ENCODE data around the gene RAN. TPM values are rescaled to one million over a fixed set of nuclear protein-coding genes. Genes with fewer than 3 reads are reported as not detected.

The RAN gene
- total and polyA plus RNA-seq, 9 of the 15 experiments (the other 6 are each of a cell fraction or from before 2014, with no cell fraction given) = 1,687 to 3,820 (median 2,300) TPM

GRCh38 chr12:130916241-130916911 is 44.5 kb downstream of the RAN start:
- Histone ChIP-seq H3K9me3 (replicated peaks; ENCODE audit: control insufficient read depth, insufficient read depth, low read depth, low read length) (no peaks in the 10 kb centered on the region; the same call in 1 of the 2 replicates), H4K20me1 (replicated peaks; ENCODE audit: control insufficient read depth, insufficient read depth, low read length) (no peaks in the 10 kb centered on the region), H3K36me3 (ENCODE audit: control insufficient read depth, insufficient read depth, low read length) (no peaks in the 10 kb centered on the region), H3K9ac (ENCODE audit: insufficient read depth in 1 of 2, low read depth in 2 of 2, low read length in 2 of 2) (no peak overlapping the region), H2AFZ (ENCODE audit: low read depth, low read length) (peak overlapping the region; percentile 45), H3K9me1 (ENCODE audit: control insufficient read depth, insufficient read depth, low read length) (no peaks in the 10 kb centered on the region), H3K27me3 (ENCODE audit: control insufficient read depth in 2 of 2, insufficient read depth in 2 of 2, low read length in 2 of 2) (peaks cover 33 to 54% of the 10 kb centered on the region in 2 experiments), H3K4me1 (replicated peaks in 1 of 2; ENCODE audit: control insufficient read depth in 2 of 2, insufficient read depth in 2 of 2, low read length in 2 of 2) (peaks cover 2 to 3% of the 10 kb centered on the region in 2 experiments; a peak in 1 of 5 replicates), H3K4me2 (ENCODE audit: insufficient read depth, low read length) (peak overlapping the region; percentile 51), H3K79me2 (ENCODE audit: control insufficient read depth, insufficient read depth, low read length) (no peaks in the 10 kb centered on the region), H3K27ac (ENCODE audit: extremely low read depth, low read depth, low read length) (no peak overlapping the region), H3K4me3 (no peak overlapping the region)
- ChIA-PET POLR2A (no interaction called here), CTCF (ENCODE audit: low intra/inter-chr PET ratio) (interaction anchor here (0.5 to 4.0 kb wide), 3 partner anchors 216 to 1644 kb away, joined by 3 to 17 read pairs (median 4); no protein-coding TSS in a partner anchor)
- FAIRE-seq (peak; percentile 67), DNase-seq (ENCODE audit: extremely low read depth in 1 of 4, low spot score in 3 of 4) (peak; percentile 56 to 78 (median 62)), ATAC-seq (peak; percentile 96)
- in situ Hi-C loops (cut with MboI) = loop anchor here (10.0 kb wide), 1 partner anchor 208 kb away; no protein-coding TSS in a partner anchor
- intact Hi-C loops (cut with micrococcal nuclease) = loop anchor here (1.0 to 10.0 kb wide), 4 partner anchors 152 to 908 kb away; partner anchors contain the start of gene MMP17
- 8% methylated on average over 35 of the region's 37 CpGs for WGBS (ENCODE audit: insufficient coverage, low coverage, missing lambda C conversion rate)
- BruUV-seq (replicated peaks) = no TSS peak
- TF ChIP-seq E2F5 (CRISPR knock-in tag; IDR thresholded peaks at IDR 0.05) (no peak), CBFA2T3 (IDR thresholded peaks at IDR 0.05) (no peak), GTF2E2 (tag; IDR thresholded peaks at IDR 0.05) (no peak), ZC3H4 (CRISPR knock-in tag; IDR thresholded peaks at IDR 0.05; ENCODE audit: borderline replicate concordance) (no peak), TEAD4 (IDR thresholded peaks at IDR 0.05; ENCODE audit: low read length) (peak; percentile 38; the same call in 1 of the 2 replicates), TEAD4 (CRISPR knock-in tag; IDR thresholded peaks at IDR 0.05; ENCODE audit: borderline replicate concordance) (no peak), PTBP1 (IDR thresholded peaks at IDR 0.05; ENCODE audit: low read depth, low read length) (no peak), ZNF316 (IDR thresholded peaks at IDR 0.05) (no peak), CBFA2T2 (conservative IDR thresholded peaks at IDR 0.05) (no peak), PHF20 (IDR thresholded peaks at IDR 0.05; ENCODE audit: partially characterized antibody) (no peak), IRF9 (tag; IDR thresholded peaks at IDR 0.05) (peak; percentile 88), LCOR (CRISPR knock-in tag; IDR thresholded peaks at IDR 0.05) (peak; percentile 61; the same call in 1 of the 2 replicates), NR3C1 (CRISPR knock-in tag; IDR thresholded peaks at IDR 0.05) (no peak), ARID1B (IDR thresholded peaks at IDR 0.05) (no peak), FOXO4 (CRISPR knock-in tag; IDR thresholded peaks at IDR 0.05) (no peak), MXI1 (IDR thresholded peaks at IDR 0.05; ENCODE audit: low read depth, low read length) (no peak), STAT6 (CRISPR knock-in tag; IDR thresholded peaks at IDR 0.05) (no peak), ZNF644 (tag; IDR thresholded peaks at IDR 0.05; ENCODE audit: low read depth) (no peak)

Measured in K562 (cell line).